AG04449 (cell line): Measurements from ENCODE around the gene EVA1A.

Experiments used
- CTCF ChIA-PET: fragments of 350-600 bp; formaldehyde crosslinking; extraction: SDS; loops from one replicate; lab custom pipeline; 2021; ENCODE audit warnings: antibody characterized with exemption; lab: Yijun Ruan, JAX
- POLR2A ChIA-PET: fragments of 400-600, 350-600 bp; formaldehyde crosslinking; extraction: SDS; loops from one replicate; lab custom pipeline; 2020; ENCODE audit warnings: antibody characterized with exemption, inconsistent platforms; lab: Yijun Ruan, JAX
- DNase-seq: peaks from one replicate; pipeline ENCODE4 v3.0.0-alpha.2; 2010; ENCODE audit warnings: low read depth, low spot score
- H3K4me3 ChIP-seq: 2 replicates; pipeline ENCODE4 v1.5.1; 2011; ENCODE audit warnings: low read depth, mild to moderate bottlenecking, control low read depth, low read length
- TF ChIP-seq, protein P1 (sequence below): IDR thresholded peaks from one replicate; pipeline ENCODE4 v1.5.1; 2011; ENCODE audit warnings: mild to moderate bottlenecking, moderate library complexity, low read length, control low read depth, inconsistent platforms; ENCODE audit not compliant: insufficient read depth; ENCODE audit errors: missing control alignments

EVA1A gene

DNA sequence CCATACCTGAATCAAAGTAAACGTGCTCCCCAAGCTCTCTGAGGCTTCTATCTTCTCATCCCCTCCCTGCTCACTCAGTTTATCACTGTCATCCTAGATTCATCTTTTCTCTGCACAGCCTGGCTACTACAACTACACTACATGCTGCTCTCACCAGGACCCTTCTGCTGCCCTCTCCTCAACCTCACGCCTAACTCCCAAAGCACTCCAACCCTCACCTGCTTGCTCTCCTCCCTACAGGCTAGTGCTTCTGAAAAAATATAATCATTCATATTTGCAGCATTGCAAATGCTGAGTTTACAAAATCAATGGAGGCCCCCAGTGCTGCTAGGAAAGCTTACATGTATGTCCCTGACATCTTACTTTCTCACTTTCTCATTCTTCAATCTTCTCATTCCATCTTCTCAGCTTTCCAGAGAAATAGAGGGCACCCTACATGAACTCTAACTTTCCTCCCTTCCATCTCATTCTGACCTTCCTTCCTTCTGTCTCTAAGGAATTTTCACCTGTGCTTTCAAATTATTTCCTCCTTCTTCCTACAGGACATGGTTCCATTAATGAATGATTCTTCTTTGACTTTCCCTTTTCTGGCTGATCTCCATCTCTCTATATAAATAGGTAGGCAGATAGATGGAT lies 36.3 kb downstream of the EVA1A start:
- ChIA-PET POLR2A (interaction anchor here (1.0 kb wide), 1 partner anchor 37 kb away, joined by 4 read pairs; no protein-coding TSS in a partner anchor), CTCF (interaction anchor here (1.4 to 11.4 kb wide), 4 partner anchors 13 to 85 kb away, joined by 3 to 72 read pairs (median 6); no protein-coding TSS in a partner anchor)
- TF ChIP-seq, protein P1, sequence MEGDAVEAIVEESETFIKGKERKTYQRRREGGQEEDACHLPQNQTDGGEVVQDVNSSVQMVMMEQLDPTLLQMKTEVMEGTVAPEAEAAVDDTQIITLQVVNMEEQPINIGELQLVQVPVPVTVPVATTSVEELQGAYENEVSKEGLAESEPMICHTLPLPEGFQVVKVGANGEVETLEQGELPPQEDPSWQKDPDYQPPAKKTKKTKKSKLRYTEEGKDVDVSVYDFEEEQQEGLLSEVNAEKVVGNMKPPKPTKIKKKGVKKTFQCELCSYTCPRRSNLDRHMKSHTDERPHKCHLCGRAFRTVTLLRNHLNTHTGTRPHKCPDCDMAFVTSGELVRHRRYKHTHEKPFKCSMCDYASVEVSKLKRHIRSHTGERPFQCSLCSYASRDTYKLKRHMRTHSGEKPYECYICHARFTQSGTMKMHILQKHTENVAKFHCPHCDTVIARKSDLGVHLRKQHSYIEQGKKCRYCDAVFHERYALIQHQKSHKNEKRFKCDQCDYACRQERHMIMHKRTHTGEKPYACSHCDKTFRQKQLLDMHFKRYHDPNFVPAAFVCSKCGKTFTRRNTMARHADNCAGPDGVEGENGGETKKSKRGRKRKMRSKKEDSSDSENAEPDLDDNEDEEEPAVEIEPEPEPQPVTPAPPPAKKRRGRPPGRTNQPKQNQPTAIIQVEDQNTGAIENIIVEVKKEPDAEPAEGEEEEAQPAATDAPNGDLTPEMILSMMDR = no peak
- no peak for DNase-seq
- H3K4me3 ChIP-seq = no peak overlapping the region

DNA sequence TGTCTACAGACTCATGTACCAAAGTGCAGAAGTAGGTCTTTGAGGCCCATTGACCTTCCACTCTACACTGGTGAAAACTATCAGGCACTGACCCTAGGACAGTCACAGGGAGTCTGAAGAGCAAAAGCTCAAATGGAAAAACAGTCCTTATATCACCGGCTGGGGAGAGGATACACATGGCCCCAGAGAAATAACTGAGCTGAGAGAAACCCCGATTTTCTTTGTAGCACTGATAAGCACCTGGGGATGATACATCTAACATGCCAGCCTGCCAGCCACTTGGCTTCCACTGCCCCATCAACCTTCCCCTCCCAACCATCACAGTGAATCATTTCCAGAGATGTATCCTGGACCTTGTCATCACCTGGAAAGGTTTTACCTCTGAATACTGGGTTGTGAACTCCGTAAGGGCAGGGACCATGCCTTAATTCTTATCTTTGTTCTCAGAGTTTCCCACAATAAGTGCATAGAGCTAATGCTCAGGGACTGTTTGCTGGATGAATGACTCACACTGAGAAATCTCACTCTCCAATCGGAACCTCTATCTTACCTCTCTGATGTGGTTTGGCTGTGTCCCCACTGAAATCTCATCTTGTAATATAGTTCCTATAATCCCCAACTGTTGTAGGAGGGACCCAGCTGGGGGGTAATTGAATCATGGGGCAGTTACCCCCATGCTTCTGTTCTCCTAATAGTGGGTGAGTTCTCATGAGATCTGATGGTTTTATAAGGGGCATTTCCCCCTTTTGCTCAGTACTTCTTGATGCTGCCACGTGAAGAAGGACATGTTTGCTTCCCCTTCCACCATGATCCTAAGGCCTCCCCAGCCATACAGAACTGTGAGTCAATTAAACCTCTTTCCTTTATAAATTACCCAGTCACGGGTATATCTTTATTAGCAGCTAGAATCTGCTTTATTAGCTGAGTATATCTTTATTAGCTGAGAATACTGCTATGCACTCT lies 37.1 kb downstream of the EVA1A start:
- ChIA-PET POLR2A (interaction anchor here (0.7 to 1.3 kb wide), 3 partner anchors 32 to 783 kb away, joined by 3 to 4 read pairs (median 4); no protein-coding TSS in a partner anchor), CTCF (interaction anchor here (0.9 to 11.4 kb wide), 8 partner anchors 12 to 108 kb away, joined by 3 to 72 read pairs (median 4); no protein-coding TSS in a partner anchor)
- no peak overlapping the region for H3K4me3 ChIP-seq
- TF ChIP-seq, protein P1 = no peak
- DNase-seq = no peak

- DNase-seq = no peak
- TF ChIP-seq, protein P1 = no peak
- POLR2A ChIA-PET = interaction anchor here (1.0 to 1.3 kb wide), 2 partner anchors 33 to 39 kb away, joined by 4 read pairs; no protein-coding TSS in a partner anchor
- H3K4me3 ChIP-seq = no peak overlapping the region
- CTCF ChIA-PET = interaction anchor here (0.9 to 11.4 kb wide), 8 partner anchors 11 to 109 kb away, joined by 3 to 72 read pairs (median 4); no protein-coding TSS in a partner anchor
Observed at GRCh38 chr2:75522543-75523312, 38.0 kb downstream of the EVA1A start.

DNA sequence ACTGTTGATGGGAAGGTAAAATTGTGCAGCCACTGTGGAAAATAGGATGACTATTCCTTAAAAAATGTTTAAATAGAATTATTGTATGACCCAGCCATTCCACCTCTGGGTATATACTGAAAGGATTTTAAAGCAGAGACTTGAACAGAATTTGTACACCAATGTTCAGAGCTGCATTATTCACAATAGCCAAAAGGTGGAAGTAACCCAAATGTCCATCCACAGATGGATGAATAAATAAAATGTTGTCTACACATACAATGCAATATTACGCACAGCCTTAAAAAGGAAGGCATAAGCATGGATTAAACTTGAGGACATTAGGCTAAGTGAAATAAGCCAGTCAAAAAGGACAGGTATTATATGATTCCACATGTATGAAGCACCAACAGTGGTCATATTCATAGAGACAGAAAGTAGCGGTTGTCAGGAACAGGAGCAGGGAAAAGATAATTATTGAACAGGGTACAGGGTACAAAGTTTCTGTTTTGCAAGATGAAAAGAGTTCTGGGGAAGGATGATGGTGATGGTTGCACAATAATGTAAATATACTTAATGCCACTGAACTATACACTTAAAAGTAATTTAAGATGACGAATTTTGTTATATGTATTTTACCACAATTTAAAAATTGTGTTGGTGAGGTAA lies 39.4 kb downstream of the EVA1A start:
- TF ChIP-seq, protein P1 = no peak
- POLR2A ChIA-PET = no interaction called here
- H3K4me3 ChIP-seq = no peak overlapping the region
- no peak for DNase-seq
- CTCF ChIA-PET = interaction anchor here (0.6 to 11.4 kb wide), 2 partner anchors 88 to 107 kb away, joined by 4 to 72 read pairs; no protein-coding TSS in a partner anchor

DNA sequence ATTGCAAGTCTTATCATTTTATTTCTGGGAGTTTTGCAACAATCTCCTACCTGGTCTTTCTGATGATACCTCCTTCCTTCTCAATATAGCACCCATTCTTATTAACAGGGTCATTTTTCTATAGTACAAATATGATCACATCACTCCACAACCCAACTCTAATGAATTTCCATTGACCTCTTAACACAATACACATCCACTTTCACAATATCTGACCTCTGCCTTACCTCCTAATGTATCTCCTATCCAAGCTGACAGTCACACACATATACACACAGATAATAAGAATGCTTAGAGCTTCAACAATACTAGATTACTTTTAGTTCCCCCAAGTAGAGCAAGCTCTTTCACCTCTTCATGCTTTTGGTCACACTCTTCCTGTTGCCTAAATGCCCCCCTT lies 40.9 kb downstream of the EVA1A start:
- TF ChIP-seq, protein P1 = no peak
- ChIA-PET POLR2A (no interaction called here), CTCF (interaction anchor here (0.7 to 1.7 kb wide), 4 partner anchors 8 to 118 kb away, joined by 3 to 5 read pairs (median 4); no protein-coding TSS in a partner anchor)
- no peak overlapping the region for H3K4me3 ChIP-seq
- DNase-seq = no peak
